Tibial artery (tissue), 4 donors: ENCODE results near the gene MTHFD2.
"Not testable (repeated sequence)": the region's sequence is repeated elsewhere in the genome, so short reads cannot be mapped to it uniquely, and the experiment has no call there.

Source experiments
- DNase-seq, 2 donors: peaks; one replicate each; pipeline ENCODE4 v3.0.0-alpha.2; 2019
- H3K27ac ChIP-seq, 2 donors: fragments of 200-600 bp; sonication (generic) in 1 of 2; 1 replicate in 1 of 2; 2 replicates in 1 of 2; pipeline ENCODE4 v1.5.1; 2018 to 2019; ENCODE audit warnings: mild to moderate bottlenecking in 1 of 2
- H3K27me3 ChIP-seq, 2 donors: fragments of 200-600 bp; sonication (generic) in 1 of 2; one replicate each; pipeline versions ENCODE4 v1.5.1 to v1.6.0; 2016 to 2019
- H3K36me3 ChIP-seq, 3 donors: fragments of 200-600 bp; sonication (generic) in 2 of 3; one replicate each; pipeline ENCODE4 v1.5.1; 2016 to 2019; ENCODE audit warnings: mild to moderate bottlenecking in 2 of 3
- H3K4me1 ChIP-seq, 4 donors: fragments of 200-600 bp; sonication (generic) in 2 of 4; 1 replicate in 3 of 4; 2 replicates in 1 of 4; pipeline ENCODE4 v1.5.1; 2016 to 2019
- H3K4me3 ChIP-seq, 2 donors: fragments of 200-600 bp; sonication (generic) in 1 of 2; 1 replicate in 1 of 2; 2 replicates in 1 of 2; pipeline ENCODE4 v1.5.1; 2018 to 2019; ENCODE audit warnings: mild to moderate bottlenecking in 2 of 2
- H3K9me3 ChIP-seq, 3 donors: fragments of 200-600 bp; sonication (generic) in 1 of 3; one replicate each; pipeline ENCODE4 v1.5.1; 2016 to 2019
- intact Hi-C: fragments of 100-400 bp; cut with DNase I; formaldehyde crosslinking; loops from one replicate; pipeline ENCODE4 v1.15.0; 2023; ENCODE audit warnings: low total_unique reads
- TF ChIP-seq, protein P1 (sequence below), 2 experiments: fragments of 200-600 bp in 1 of 2; fragments of 450-650 bp in 1 of 2; IDR thresholded peaks; one replicate each; pipeline ENCODE4 v1.5.1; 2017 to 2019; ENCODE audit warnings: antibody characterized with exemption in 2 of 2, mild to moderate bottlenecking in 1 of 2, moderate library complexity in 1 of 2

MTHFD2 gene

DNA sequence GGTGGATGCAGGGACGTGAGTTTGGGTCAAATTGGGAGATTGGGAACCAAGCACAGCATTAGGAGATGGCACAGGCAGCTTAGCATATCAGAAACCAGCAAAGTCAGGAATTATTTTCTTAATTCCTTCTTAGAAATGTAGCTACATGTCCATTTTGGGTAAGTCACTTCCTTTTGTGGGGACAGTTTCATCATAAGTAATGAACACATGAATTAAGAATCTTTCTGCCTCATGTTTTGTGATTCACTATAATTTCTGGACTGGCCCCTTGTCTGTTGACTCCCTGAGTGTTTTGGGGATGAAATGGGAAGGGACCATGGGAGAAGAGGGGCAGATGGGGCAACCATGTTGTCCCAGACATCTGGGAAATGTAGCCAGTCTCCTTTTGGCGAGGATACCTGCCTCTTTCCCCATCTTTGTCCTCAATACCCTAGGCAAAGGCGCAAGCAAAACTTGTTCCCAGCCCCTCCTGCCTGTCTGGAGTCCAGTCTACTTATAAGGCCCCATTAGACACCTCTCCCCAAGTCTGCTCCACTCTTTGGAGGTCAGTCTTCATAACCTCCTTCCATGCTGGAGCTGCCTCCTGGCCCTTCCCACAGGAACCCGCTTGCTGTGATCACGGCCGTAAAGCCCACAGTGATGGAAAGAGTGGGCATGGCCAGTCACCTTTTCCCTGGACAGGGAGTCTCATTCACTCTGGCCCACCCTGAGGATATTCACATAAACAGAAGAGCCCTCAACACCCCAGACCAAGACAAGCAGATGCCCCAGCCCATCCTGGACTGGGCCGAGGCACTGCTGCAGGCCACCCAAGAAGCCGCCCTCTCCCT is 25.7 kb downstream of the MTHFD2 start:
- no peak for DNase-seq
- H3K36me3 ChIP-seq = peaks cover 3 to 22% (median 6%) of the 10 kb centered on the region in 3 donors
- intact Hi-C loops = no loop called here
- H3K27ac ChIP-seq = peak overlapping the region; percentile 8 to 39
- no peaks in the 10 kb centered on the region for H3K27me3 ChIP-seq
- no peaks in the 10 kb centered on the region for H3K9me3 ChIP-seq
- TF ChIP-seq, protein P1, sequence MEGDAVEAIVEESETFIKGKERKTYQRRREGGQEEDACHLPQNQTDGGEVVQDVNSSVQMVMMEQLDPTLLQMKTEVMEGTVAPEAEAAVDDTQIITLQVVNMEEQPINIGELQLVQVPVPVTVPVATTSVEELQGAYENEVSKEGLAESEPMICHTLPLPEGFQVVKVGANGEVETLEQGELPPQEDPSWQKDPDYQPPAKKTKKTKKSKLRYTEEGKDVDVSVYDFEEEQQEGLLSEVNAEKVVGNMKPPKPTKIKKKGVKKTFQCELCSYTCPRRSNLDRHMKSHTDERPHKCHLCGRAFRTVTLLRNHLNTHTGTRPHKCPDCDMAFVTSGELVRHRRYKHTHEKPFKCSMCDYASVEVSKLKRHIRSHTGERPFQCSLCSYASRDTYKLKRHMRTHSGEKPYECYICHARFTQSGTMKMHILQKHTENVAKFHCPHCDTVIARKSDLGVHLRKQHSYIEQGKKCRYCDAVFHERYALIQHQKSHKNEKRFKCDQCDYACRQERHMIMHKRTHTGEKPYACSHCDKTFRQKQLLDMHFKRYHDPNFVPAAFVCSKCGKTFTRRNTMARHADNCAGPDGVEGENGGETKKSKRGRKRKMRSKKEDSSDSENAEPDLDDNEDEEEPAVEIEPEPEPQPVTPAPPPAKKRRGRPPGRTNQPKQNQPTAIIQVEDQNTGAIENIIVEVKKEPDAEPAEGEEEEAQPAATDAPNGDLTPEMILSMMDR (IDR thresholded peaks at IDR 0.05) = no peak
- no peak overlapping the region for H3K4me3 ChIP-seq
- peaks cover 0 to 38% (median 22%) of the 10 kb centered on the region in 4 donors for H3K4me1 ChIP-seq

DNA sequence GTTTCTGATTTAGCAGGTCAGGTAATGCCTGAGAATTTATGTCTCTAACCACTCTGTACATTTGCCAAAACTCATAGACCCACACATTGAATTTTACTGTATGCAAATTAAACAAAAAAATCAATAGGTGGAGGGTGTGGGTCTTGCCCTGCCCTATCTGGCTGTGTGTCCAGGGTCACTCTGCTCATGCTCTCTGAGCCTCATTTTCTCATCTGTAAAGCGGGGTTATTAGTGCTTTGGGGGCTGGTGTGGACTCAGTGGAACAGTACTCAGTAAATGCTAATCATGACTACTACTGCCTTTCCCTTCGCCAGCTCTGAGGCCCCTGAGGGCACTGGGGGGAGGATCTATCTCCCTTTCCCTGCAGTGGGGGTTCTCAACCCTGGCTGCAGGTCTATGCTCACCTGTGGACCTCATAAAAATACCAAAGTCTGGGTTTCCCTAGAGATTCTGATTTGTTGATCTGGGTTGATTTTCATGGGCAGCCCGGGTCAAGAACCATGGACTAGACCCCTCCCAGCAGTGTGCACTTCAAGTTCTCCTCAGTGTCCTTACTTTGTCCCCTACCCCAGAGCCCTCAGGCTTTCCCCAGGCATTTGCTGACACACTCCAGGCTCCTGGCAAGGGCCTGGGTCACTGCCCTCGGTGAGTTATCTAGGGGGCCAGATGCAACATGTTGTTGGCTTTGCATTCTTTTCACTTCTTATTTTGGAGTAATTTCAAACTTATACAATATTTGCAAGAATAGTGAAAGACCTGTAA is 27.5 kb downstream of the MTHFD2 start:
- TF ChIP-seq, protein P1 (IDR thresholded peaks at IDR 0.05) = no peak
- H3K27ac ChIP-seq = peak overlapping the region; percentile 72
- no peak for DNase-seq
- no peaks in the 10 kb centered on the region for H3K27me3 ChIP-seq
- H3K4me1 ChIP-seq = peaks cover 0 to 38% (median 22%) of the 10 kb centered on the region in 4 donors
- intact Hi-C loops = no loop called here
- no peaks in the 10 kb centered on the region for H3K9me3 ChIP-seq
- peak overlapping the region in 1 of 2 donors; percentile 21 for H3K4me3 ChIP-seq
- peaks cover 0 to 11% (median 0%) of the 10 kb centered on the region in 3 donors for H3K36me3 ChIP-seq

DNA sequence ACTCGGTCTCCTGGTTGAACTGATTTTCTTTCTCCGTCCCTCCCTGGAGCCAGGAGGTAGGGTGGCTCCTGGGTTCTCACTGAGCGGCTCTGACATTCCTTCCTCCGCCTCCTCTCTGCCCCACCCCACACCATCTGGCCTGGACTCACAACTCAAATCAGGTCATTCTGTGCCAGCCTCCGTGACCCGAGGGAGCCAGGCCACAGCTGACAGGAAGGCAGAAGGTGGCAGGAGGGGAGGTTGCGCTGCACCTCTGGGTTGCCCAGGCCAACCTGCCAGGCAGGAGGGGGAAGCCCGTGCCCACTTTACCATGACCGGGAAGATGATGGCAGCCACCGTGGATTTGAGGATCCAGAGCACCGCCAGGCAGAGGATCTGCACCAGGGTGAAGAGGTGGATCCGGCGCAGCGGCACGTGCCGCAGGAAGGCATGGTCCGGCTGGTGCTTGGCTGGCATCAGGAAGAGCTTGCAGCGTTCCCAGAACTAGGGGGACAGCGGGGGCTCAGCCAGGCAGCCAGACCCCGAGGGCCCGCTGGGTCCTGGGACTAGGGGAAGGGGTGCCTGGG is 28.3 kb downstream of the MTHFD2 start:
- intact Hi-C loops = no loop called here
- TF ChIP-seq, protein P1 (IDR thresholded peaks at IDR 0.05) = no peak
- Histone ChIP-seq H3K4me1 (peaks cover 0 to 38% (median 22%) of the 10 kb centered on the region in 4 donors), H3K27ac (peak overlapping the region; percentile 72), H3K36me3 (peaks cover 0 to 3% (median 0%) of the 10 kb centered on the region in 3 donors), H3K4me3 (peak overlapping the region; percentile 1 to 21), H3K9me3 (no peaks in the 10 kb centered on the region), H3K27me3 (no peaks in the 10 kb centered on the region)
- DNase-seq = peak in 1 of 2 donors; percentile 75

DNA sequence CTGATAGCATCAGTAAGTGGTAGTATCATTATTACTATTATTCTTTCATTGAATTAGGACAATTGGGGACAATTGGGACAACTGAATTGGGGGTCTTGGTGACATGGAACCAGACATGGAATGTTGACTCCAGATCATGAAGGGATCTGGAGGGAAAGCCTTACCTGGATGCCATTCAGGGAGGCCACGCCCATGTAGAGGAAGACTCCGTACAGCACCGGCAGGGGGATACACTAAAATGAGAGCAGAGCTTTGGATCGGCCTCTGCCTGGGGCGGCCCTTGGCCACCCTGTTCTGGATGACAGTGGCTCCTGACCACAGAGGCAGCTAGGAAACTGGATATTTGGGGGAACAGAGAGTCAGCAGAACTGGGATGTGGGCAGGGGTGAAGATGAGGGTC is 29.2 kb downstream of the MTHFD2 start:
- Histone ChIP-seq H3K4me3 (no peak overlapping the region), H3K9me3 (no peaks in the 10 kb centered on the region), H3K4me1 (peaks cover 0 to 38% (median 22%) of the 10 kb centered on the region in 4 donors), H3K27me3 (no peaks in the 10 kb centered on the region), H3K27ac (peak overlapping the region; percentile 4 to 72), H3K36me3 (no peaks in the 10 kb centered on the region)
- no peak for DNase-seq
- TF ChIP-seq, protein P1 (IDR thresholded peaks at IDR 0.05) = no peak
- intact Hi-C loops = no loop called here

DNA sequence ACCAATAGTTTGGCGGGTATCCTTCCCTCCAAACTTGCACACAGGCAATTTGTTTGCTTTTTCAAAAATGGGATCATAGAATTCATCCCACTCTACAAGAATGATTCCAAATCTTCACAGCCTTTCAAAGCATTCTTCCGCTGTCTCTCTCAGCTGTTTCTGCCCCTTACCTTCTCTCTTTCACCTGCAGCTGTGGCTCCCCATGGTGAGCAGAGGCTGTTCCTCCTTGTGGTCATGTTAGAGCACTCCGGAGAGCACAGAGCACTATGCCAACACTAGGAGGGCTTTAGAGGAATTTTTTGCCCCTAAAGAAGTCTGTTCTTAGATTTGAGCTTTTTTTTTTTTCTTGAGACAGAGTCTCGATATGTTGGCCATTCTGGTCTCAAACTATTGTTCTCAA is 30.4 kb downstream of the MTHFD2 start:
- no peak for DNase-seq
- H3K27me3 ChIP-seq = no peaks in the 10 kb centered on the region
- H3K4me3 ChIP-seq = no peak overlapping the region
- TF ChIP-seq, protein P1 (IDR thresholded peaks at IDR 0.05) = no peak
- intact Hi-C loops = no loop called here
- peaks cover 0 to 32% (median 22%) of the 10 kb centered on the region in 4 donors for H3K4me1 ChIP-seq
- H3K27ac ChIP-seq = no peak overlapping the region
- peaks cover 0 to 9% (median 0%) of the 10 kb centered on the region in 3 donors for H3K36me3 ChIP-seq
- H3K9me3 ChIP-seq = no peaks in the 10 kb centered on the region

DNA sequence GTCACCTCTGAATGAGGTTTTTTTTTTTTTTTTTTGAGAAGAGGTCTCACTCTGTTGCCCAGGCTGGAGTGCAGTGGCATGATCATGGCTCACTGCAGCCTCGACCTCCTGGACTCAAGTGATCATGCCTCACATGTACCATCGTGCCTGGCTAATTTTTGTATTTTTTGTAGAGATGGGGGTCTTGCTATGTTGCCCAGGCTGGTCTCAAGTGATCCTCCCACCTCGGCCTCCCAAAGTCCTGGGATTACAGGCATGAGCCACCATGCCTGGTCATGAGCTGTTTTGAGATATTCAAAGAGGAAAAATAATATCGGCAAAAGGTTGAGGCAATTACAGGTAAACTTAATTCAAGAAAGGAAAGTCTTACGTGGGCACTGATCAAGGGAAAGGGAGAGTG is 31.4 kb downstream of the MTHFD2 start:
- H3K9me3 ChIP-seq, H3K27me3 ChIP-seq, intact Hi-C loops, H3K4me3 ChIP-seq, H3K27ac ChIP-seq, DNase-seq: not testable (repeated sequence)
- Histone ChIP-seq H3K36me3 (peaks cover 0 to 11% (median 0%) of the 10 kb centered on the region in 3 donors), H3K4me1 (peaks cover 0 to 26% (median 19%) of the 10 kb centered on the region in 4 donors)
